ENCODE measurements around the gene ZNF778. TPM values are rescaled to one million over a fixed set of nuclear protein-coding genes. Genes with fewer than 3 reads are reported as not detected.

The ZNF778 gene
- total RNA-seq, 4 donors from 2014 or later: 7.4 to 30.2 (median 15.9) TPM

DNA sequence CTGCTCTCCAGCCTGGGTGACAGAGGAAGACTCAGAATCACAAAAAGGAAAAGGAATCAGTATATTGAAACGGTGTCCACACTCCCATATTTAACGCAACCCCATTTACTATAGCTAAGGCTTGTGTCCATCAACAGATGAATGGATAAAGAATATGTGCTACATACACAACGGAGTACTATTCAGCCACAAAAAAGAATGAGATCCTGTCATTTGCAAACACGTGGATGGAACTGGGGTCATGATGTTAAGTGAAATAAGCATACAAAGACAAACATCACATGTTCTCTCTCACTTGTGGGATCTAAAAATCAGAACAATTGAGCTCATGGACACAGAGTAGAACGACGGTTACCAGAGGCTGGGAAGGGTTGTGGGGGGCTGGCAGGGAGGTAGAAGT is 55.1 kb downstream of the ZNF778 start:
- no peaks in the 10 kb centered on the region for H3K27me3 ChIP-seq
- H3K27ac ChIP-seq: no peak overlapping the region
- no peaks in the 10 kb centered on the region for H3K9me3 ChIP-seq
- TF ChIP-seq, protein P1, sequence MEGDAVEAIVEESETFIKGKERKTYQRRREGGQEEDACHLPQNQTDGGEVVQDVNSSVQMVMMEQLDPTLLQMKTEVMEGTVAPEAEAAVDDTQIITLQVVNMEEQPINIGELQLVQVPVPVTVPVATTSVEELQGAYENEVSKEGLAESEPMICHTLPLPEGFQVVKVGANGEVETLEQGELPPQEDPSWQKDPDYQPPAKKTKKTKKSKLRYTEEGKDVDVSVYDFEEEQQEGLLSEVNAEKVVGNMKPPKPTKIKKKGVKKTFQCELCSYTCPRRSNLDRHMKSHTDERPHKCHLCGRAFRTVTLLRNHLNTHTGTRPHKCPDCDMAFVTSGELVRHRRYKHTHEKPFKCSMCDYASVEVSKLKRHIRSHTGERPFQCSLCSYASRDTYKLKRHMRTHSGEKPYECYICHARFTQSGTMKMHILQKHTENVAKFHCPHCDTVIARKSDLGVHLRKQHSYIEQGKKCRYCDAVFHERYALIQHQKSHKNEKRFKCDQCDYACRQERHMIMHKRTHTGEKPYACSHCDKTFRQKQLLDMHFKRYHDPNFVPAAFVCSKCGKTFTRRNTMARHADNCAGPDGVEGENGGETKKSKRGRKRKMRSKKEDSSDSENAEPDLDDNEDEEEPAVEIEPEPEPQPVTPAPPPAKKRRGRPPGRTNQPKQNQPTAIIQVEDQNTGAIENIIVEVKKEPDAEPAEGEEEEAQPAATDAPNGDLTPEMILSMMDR (IDR thresholded peaks at IDR 0.05): no peak
- TF ChIP-seq POLR2A (IDR thresholded peaks at IDR 0.05): no peak
- DNase-seq: no peak
- intact Hi-C loops (cut with DNase I; ENCODE audit: low total_unique reads): no loop called here
- no peaks in the 10 kb centered on the region for H3K36me3 ChIP-seq
- no peaks in the 10 kb centered on the region for H3K4me1 ChIP-seq
- H3K4me3 ChIP-seq: no peak overlapping the region

DNA sequence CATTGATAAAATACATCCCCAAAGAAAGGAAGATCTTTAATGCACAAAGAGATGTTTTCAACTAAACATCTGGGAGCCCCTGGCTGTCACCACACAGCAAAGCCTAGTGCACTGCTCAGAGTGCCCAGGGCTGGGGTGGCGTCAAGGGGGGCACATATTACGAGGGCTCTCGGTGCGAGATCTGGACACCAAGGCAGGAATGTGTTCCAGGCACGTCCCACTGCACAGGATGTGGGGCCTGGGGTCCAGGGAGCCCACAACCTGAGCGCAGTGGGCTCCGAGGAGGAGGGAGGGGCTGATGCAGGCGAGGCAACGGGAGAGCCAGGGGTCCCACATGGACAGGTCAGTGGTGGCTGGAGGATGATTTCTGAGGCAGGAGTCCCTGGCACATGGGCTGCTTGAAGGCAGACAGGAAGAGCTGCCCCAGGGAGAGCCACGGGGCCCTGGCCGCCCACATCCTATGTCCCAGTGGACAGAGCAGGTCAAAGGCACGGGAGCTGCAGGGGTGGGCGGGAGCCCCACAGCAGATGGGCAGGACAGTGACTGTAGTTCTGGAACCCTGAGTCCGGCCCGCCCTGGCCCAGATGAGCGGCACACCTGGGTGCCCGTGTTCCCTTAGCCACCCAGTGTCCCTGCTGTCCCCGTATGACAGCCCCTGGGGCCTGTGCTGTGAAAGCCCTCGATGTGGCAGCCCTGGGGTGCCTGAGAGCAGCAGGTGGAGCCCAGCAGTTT is 56.4 kb downstream of the ZNF778 start:
- Histone ChIP-seq H3K9me3 (no peaks in the 10 kb centered on the region), H3K27me3 (no peaks in the 10 kb centered on the region), H3K4me3 (no peak overlapping the region), H3K4me1 (no peaks in the 10 kb centered on the region), H3K36me3 (no peaks in the 10 kb centered on the region), H3K27ac (no peak overlapping the region)
- no peak for TF ChIP-seq POLR2A (IDR thresholded peaks at IDR 0.05)
- TF ChIP-seq, protein P1 (IDR thresholded peaks at IDR 0.05): no peak
- intact Hi-C loops (cut with DNase I; ENCODE audit: low total_unique reads): no loop called here
- DNase-seq: no peak

DNA sequence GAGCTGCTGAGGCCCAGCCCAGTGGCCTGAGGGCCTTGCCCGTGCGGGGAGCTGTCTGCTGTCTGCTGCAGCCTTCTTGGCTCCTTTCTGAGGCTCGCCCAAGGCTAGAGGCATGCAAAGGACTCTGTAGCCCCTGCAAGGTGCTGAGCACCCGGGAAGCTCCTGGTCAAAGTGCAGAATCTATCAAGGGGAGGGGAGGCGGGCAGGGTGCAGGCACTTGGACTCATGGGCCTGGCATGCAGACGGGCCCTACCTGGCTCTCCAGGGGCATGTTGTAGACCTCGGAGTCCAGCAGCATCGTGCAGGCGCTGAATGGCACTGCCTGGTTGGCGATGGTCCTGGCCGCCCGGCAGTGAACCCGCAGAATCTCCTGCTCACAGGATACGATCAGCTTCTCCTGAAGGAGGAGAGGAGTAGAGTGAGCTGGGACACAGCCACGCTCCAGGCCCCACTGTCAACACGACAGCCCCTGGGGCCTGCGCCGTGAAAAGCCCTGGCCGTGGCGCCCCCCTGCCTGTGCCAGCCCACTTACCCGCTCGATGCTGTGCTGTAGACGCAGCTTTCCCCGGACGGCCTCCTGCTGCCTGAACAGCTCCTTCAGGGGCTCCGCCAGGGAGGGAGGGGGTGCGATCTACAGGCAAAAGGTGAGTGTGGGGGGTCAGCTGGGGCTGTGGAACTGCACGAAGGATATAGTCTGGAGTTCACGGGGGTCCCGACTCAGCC is 57.2 kb downstream of the ZNF778 start:
- intact Hi-C loops (cut with DNase I; ENCODE audit: low total_unique reads): no loop called here
- no peaks in the 10 kb centered on the region for H3K4me1 ChIP-seq
- TF ChIP-seq POLR2A (IDR thresholded peaks at IDR 0.05): no peak
- TF ChIP-seq, protein P1 (IDR thresholded peaks at IDR 0.05): no peak
- no peaks in the 10 kb centered on the region for H3K36me3 ChIP-seq
- H3K27me3 ChIP-seq: no peaks in the 10 kb centered on the region
- H3K4me3 ChIP-seq: no peak overlapping the region
- DNase-seq: no peak
- no peaks in the 10 kb centered on the region for H3K9me3 ChIP-seq
- no peak overlapping the region for H3K27ac ChIP-seq

- no peak for DNase-seq
- Histone ChIP-seq H3K4me3 (no peak overlapping the region), H3K36me3 (no peaks in the 10 kb centered on the region), H3K9me3 (no peaks in the 10 kb centered on the region), H3K27ac (no peak overlapping the region), H3K27me3 (no peaks in the 10 kb centered on the region), H3K4me1 (no peaks in the 10 kb centered on the region)
- intact Hi-C loops (cut with DNase I; ENCODE audit: low total_unique reads): no loop called here
- TF ChIP-seq, protein P1 (IDR thresholded peaks at IDR 0.05): no peak
- no peak for TF ChIP-seq POLR2A (IDR thresholded peaks at IDR 0.05)
Measured at GRCh38 chr16:89275284-89275584, 57.7 kb downstream of the ZNF778 start.

Measured in uterus (tissue), 4 donors.